ENCODE measurements around the gene CALN1. TPM values are rescaled to one million over a fixed set of nuclear protein-coding genes. Genes with fewer than 3 reads are reported as not detected.

CALN1 gene
- total and polyA plus RNA-seq, 9 of the 15 experiments (the other 6 are each of a cell fraction or from before 2014, with no cell fraction given): 1.4 to 7.5 (median 3.3) TPM

- H3K27ac ChIP-seq (ENCODE audit: extremely low read depth, low read depth, low read length): no peak overlapping the region
- 0% methylated on average over 7 of the region's 7 CpGs for WGBS (ENCODE audit: insufficient coverage, low coverage, missing lambda C conversion rate)
- no peaks in the 10 kb centered on the region for H3K9me3 ChIP-seq (replicated peaks; ENCODE audit: control insufficient read depth, insufficient read depth, low read depth, low read length)
- TF ChIP-seq ATF3 (IDR thresholded peaks at IDR 0.05) (peak; percentile 15; the same call in 1 of the 2 replicates), ATF3 (CRISPR knock-in tag; conservative IDR thresholded peaks at IDR 0.05) (no peak), L3MBTL2 (IDR thresholded peaks at IDR 0.05) (0 out of 2 replicates have a peak, but pooled peaks have one; percentile 28), RBM14 (IDR thresholded peaks at IDR 0.05; ENCODE audit: borderline replicate concordance, insufficient read depth, low read depth, low read length) (no peak), TARDBP (IDR thresholded peaks at IDR 0.05) (no peak), ARHGAP35 (IDR thresholded peaks at IDR 0.05; ENCODE audit: partially characterized antibody) (no peak), NRF1 (conservative IDR thresholded peaks at IDR 0.05 in 1 of 2, IDR thresholded peaks at IDR 0.05 in 1 of 2) (peak; percentile 85 to 87), BHLHE40 (IDR thresholded peaks at IDR 0.05; ENCODE audit: low read length) (peak; percentile 90), MEF2D (tag; conservative IDR thresholded peaks at IDR 0.05; ENCODE audit: low read depth) (no peak), ARNT (IDR thresholded peaks at IDR 0.05) (no peak), CBFA2T3 (IDR thresholded peaks at IDR 0.05) (peak; percentile 14; the same call in 1 of the 2 replicates)
- TF ChIP-seq, protein P1, sequence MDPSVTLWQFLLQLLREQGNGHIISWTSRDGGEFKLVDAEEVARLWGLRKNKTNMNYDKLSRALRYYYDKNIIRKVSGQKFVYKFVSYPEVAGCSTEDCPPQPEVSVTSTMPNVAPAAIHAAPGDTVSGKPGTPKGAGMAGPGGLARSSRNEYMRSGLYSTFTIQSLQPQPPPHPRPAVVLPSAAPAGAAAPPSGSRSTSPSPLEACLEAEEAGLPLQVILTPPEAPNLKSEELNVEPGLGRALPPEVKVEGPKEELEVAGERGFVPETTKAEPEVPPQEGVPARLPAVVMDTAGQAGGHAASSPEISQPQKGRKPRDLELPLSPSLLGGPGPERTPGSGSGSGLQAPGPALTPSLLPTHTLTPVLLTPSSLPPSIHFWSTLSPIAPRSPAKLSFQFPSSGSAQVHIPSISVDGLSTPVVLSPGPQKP (CRISPR knock-in tag; IDR thresholded peaks at IDR 0.05): no peak
- intact Hi-C loops (cut with micrococcal nuclease) (no loop called here), in situ Hi-C loops (cut with MboI) (no loop called here)
- ChIA-PET POLR2A (no interaction called here), CTCF (ENCODE audit: low intra/inter-chr PET ratio) (no interaction called here)
- H3K4me1 ChIP-seq (replicated peaks in 1 of 2; ENCODE audit: control insufficient read depth in 2 of 2, insufficient read depth in 2 of 2, low read length in 2 of 2): no peaks in the 10 kb centered on the region
- no peak overlapping the region for H3K4me2 ChIP-seq (ENCODE audit: insufficient read depth, low read length)
- no peaks in the 10 kb centered on the region for H3K79me2 ChIP-seq (ENCODE audit: control insufficient read depth, insufficient read depth, low read length)
- no TSS peak for BruUV-seq (replicated peaks)
- H2AFZ ChIP-seq (ENCODE audit: low read depth, low read length): no peak overlapping the region
- H3K36me3 ChIP-seq (ENCODE audit: control insufficient read depth, insufficient read depth, low read length): no peaks in the 10 kb centered on the region
- H3K9ac ChIP-seq (ENCODE audit: insufficient read depth in 1 of 2, low read depth in 2 of 2, low read length in 2 of 2): no peak overlapping the region
- peaks cover 0 to 14% of the 10 kb centered on the region in 2 experiments; a peak in 2 of 5 replicates for H3K27me3 ChIP-seq (ENCODE audit: control insufficient read depth in 2 of 2, insufficient read depth in 2 of 2, low read length in 2 of 2)
- ATAC-seq: no peak
- peak in 1 of 4 experiments; percentile 32 for DNase-seq (ENCODE audit: extremely low read depth in 1 of 4, low spot score in 3 of 4)
- no peaks in the 10 kb centered on the region for H3K9me1 ChIP-seq (ENCODE audit: control insufficient read depth, insufficient read depth, low read length)
- no peak for FAIRE-seq
- no peak overlapping the region for H3K4me3 ChIP-seq
- no peaks in the 10 kb centered on the region; the same call in 1 of the 2 replicates for H4K20me1 ChIP-seq (replicated peaks; ENCODE audit: control insufficient read depth, insufficient read depth, low read length)
Measured at GRCh38 chr7:71976645-71977044, 435.5 kb downstream of the CALN1 start.
